PC-3 (cell line): Measurements from ENCODE around the gene CYFIP2. TPM values are rescaled to one million over a fixed set of nuclear protein-coding genes. Genes with fewer than 3 reads are reported as not detected.

ENCODE experiments used
- ATAC-seq: fragments of 200-7000 bp; cut with Tn5 transposase; 2 replicates; pipeline ENCODE4 v1.9.1; 2020; ENCODE audit warnings: mild to moderate bottlenecking, moderate library complexity
- BruUV-seq: library from RNA; stranded (reverse); fragments of 400-500 nt; replicated peaks from 2 replicates; lab custom pipeline; 2021; lab: Mats Ljungman, UMichigan
- CTCF ChIA-PET: fragments of 300-600 bp; sonication (Branson Sonifier 250); formaldehyde crosslinking; loops from one replicate; lab custom pipeline; 2022; ENCODE audit warnings: antibody characterized with exemption; lab: Charles Lee
- POLR2A ChIA-PET: fragments of 300-600 bp; sonication (Branson Sonifier 250); formaldehyde crosslinking; loops from one replicate; lab custom pipeline; 2022; ENCODE audit warnings: antibody characterized with exemption; ENCODE audit not compliant: unreplicated experiment; lab: Charles Lee
- DNase-seq: peaks from one replicate; pipeline ENCODE4 v3.0.0-alpha.2; 2015
- H2AFZ ChIP-seq: fragments of 300-600 bp; sonication (generic); 2 replicates; pipeline ENCODE4 v1.6.0; 2016; ENCODE audit warnings: antibody characterized with exemption, low read length
- H3F3A ChIP-seq: fragments of 300-600 bp; sonication (generic); one replicate; pipeline ENCODE4 v1.6.0; 2017; ENCODE audit warnings: antibody characterized with exemption, low read length, control low read depth, mild to moderate bottlenecking; ENCODE audit not compliant: unreplicated experiment
- H3K27ac ChIP-seq: fragments of 300-600 bp; sonication (generic); 2 replicates; pipeline ENCODE4 v1.5.1; 2016; ENCODE audit warnings: mild to moderate bottlenecking, low read length
- H3K27me3 ChIP-seq: fragments of 300-600 bp; sonication (generic); 2 replicates; pipeline ENCODE4 v1.6.1; 2016; ENCODE audit warnings: low read length, mixed read lengths
- H3K36me3 ChIP-seq: fragments of 300-600 bp; sonication (generic); 2 replicates; pipeline ENCODE4 v1.6.1; 2016; ENCODE audit warnings: low read depth, mixed run types, low read length, mixed read lengths
- H3K4me1 ChIP-seq: fragments of 300-600 bp; sonication (generic); 2 replicates; pipeline ENCODE4 v1.5.1; 2016; ENCODE audit warnings: low read length; ENCODE audit not compliant: insufficient read depth
- H3K4me2 ChIP-seq: fragments of 300-600 bp; sonication (generic); 2 replicates; pipeline ENCODE4 v1.6.0; 2016; ENCODE audit warnings: low read length
- H3K4me3 ChIP-seq: fragments of 300-600 bp; sonication (generic); 2 replicates; pipeline ENCODE4 v1.5.1; 2016; ENCODE audit warnings: mild to moderate bottlenecking, low read length, mixed read lengths
- H3K79me2 ChIP-seq: fragments of 300-600 bp; sonication (generic); 2 replicates; pipeline ENCODE4 v1.6.1; 2017; ENCODE audit warnings: low read length, mixed read lengths
- H3K9ac ChIP-seq: fragments of 300-600 bp; sonication (generic); 2 replicates; pipeline ENCODE4 v1.6.0; 2016; ENCODE audit warnings: mild to moderate bottlenecking, low read length
- H3K9me2 ChIP-seq: fragments of 300-600 bp; sonication (generic); replicated peaks from 2 replicates; pipeline ENCODE4 v1.6.1; 2016; ENCODE audit warnings: mixed run types, low read length, mixed read lengths
- H3K9me3 ChIP-seq: fragments of 300-600 bp; sonication (generic); 2 replicates; pipeline ENCODE4 v1.6.1; 2016; ENCODE audit warnings: low read length, mixed read lengths
- H4K20me1 ChIP-seq: fragments of 300-600 bp; sonication (generic); 2 replicates; pipeline ENCODE4 v1.6.1; 2016; ENCODE audit warnings: low read length, mixed read lengths
- EZH2 ChIP-seq: fragments of 300-600 bp; sonication (generic); IDR thresholded peaks from one replicate; pipeline ENCODE4 v1.6.1; 2017; ENCODE audit warnings: antibody characterized with exemption, mild to moderate bottlenecking, low read length; ENCODE audit not compliant: unreplicated experiment
- EZH2phosphoT487 ChIP-seq: fragments of 300-600 bp; sonication (generic); IDR thresholded peaks from 2 replicates; pipeline ENCODE4 v1.6.1; 2018; ENCODE audit warnings: mild to moderate bottlenecking, antibody characterized with exemption, low read length, borderline replicate concordance
- intact Hi-C: fragments of 100-400 bp; cut with micrococcal nuclease; formaldehyde crosslinking; loops from 2 replicates; pipeline ENCODE4 v1.9.0; 2023
- total RNA-seq: library from RNA; depleted of rRNA; stranded (reverse); fragments of >200 nt; gene quantifications from 2 replicates; pipeline ENCODE4 v1.2.3, GENCODE V29; 2014
- TF ChIP-seq, protein P1 (sequence below): fragments of 300-600 bp; sonication (generic); conservative IDR thresholded peaks from 2 replicates; pipeline ENCODE4 v1.5.1; 2017; ENCODE audit warnings: antibody characterized with exemption, low read depth, mild to moderate bottlenecking, low read length

The CYFIP2 gene
- total RNA-seq, 1 experiment from 2014 or later = 36.0 TPM

- ChIA-PET POLR2A (no interaction called here), CTCF (no interaction called here)
- Histone ChIP-seq H3K27me3 (no peaks in the 10 kb centered on the region), H3K27ac (no peak overlapping the region), H2AFZ (no peak overlapping the region), H4K20me1 (no peaks in the 10 kb centered on the region), H3K36me3 (no peaks in the 10 kb centered on the region), H3K4me2 (no peak overlapping the region), H3K9me3 (no peaks in the 10 kb centered on the region), H3F3A (no peaks in the 10 kb centered on the region), H3K9me2 (no peaks in the 10 kb centered on the region), H3K4me3 (no peak overlapping the region), H3K79me2 (no peaks in the 10 kb centered on the region), H3K9ac (no peak overlapping the region), H3K4me1 (peaks cover 10% of the 10 kb centered on the region)
- intact Hi-C loops = no loop called here
- TF ChIP-seq, protein P1, sequence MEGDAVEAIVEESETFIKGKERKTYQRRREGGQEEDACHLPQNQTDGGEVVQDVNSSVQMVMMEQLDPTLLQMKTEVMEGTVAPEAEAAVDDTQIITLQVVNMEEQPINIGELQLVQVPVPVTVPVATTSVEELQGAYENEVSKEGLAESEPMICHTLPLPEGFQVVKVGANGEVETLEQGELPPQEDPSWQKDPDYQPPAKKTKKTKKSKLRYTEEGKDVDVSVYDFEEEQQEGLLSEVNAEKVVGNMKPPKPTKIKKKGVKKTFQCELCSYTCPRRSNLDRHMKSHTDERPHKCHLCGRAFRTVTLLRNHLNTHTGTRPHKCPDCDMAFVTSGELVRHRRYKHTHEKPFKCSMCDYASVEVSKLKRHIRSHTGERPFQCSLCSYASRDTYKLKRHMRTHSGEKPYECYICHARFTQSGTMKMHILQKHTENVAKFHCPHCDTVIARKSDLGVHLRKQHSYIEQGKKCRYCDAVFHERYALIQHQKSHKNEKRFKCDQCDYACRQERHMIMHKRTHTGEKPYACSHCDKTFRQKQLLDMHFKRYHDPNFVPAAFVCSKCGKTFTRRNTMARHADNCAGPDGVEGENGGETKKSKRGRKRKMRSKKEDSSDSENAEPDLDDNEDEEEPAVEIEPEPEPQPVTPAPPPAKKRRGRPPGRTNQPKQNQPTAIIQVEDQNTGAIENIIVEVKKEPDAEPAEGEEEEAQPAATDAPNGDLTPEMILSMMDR = no peak
- TF ChIP-seq EZH2 (no peak), EZH2phosphoT487 (no peak)
- ATAC-seq = no peak
- no TSS peak for BruUV-seq
- no peak for DNase-seq
These were observed 92.9 kb downstream of the CYFIP2 start for GRCh38 chr5:157358871-157359270.

DNA sequence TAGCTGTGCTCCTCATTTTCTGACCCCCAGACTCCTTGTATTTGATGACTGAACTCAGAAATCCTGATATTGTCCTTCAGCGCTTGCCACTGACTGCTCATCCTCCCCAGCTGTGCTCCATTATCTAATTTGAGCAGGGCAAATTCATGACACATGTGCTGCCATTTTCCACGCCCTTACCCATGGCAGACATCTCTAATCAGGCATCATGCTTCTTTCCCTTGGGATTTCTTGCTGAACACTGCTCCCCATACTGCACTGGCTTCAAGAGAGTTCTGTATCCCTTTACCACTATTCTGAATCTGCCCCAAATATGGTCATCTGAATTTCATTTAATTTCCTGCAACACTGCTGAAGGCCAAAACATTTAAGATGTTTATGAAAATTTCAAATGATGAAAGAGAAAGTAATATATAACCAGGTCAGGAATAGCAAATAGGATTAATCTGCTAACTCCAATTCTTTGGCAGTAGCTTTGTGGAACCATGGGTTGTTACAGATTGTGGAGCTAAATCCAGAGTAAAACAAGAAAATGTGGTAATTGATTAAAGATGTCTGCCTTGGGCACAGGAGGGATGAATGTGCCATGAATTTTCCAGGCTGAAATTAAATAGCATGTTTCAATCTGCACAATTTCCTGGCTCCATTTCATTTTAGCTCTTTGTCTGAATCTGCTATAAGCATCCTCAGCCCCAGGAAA, 93.6 kb downstream of the CYFIP2 start:
- H3K4me3 ChIP-seq = no peak overlapping the region
- H3K36me3 ChIP-seq = no peaks in the 10 kb centered on the region
- no peak overlapping the region for H3K4me2 ChIP-seq
- H2AFZ ChIP-seq = no peak overlapping the region
- H3K79me2 ChIP-seq = no peaks in the 10 kb centered on the region
- no peaks in the 10 kb centered on the region for H4K20me1 ChIP-seq
- no TSS peak for BruUV-seq
- TF ChIP-seq, protein P1 = no peak
- TF ChIP-seq EZH2phosphoT487 = no peak
- H3K27me3 ChIP-seq = no peaks in the 10 kb centered on the region
- peaks cover 10% of the 10 kb centered on the region for H3K4me1 ChIP-seq
- no peak overlapping the region for H3K9ac ChIP-seq
- DNase-seq (no peak), ATAC-seq (no peak)
- ChIA-PET CTCF (no interaction called here), POLR2A (no interaction called here)
- H3K9me2 ChIP-seq = no peaks in the 10 kb centered on the region
- H3K9me3 ChIP-seq = no peaks in the 10 kb centered on the region
- no peak overlapping the region for H3K27ac ChIP-seq
- H3F3A ChIP-seq = no peaks in the 10 kb centered on the region
- intact Hi-C loops = no loop called here

GRCh38 chr5:157362012-157362411, 96.1 kb downstream of the CYFIP2 start:
- ATAC-seq (no peak), DNase-seq (no peak)
- Histone ChIP-seq H3K4me2 (no peak overlapping the region), H4K20me1 (no peaks in the 10 kb centered on the region), H3K4me1 (peaks cover 13% of the 10 kb centered on the region), H3F3A (no peaks in the 10 kb centered on the region), H3K9me3 (no peaks in the 10 kb centered on the region), H3K9me2 (no peaks in the 10 kb centered on the region), H3K4me3 (no peak overlapping the region), H3K36me3 (no peaks in the 10 kb centered on the region), H2AFZ (no peak overlapping the region), H3K27me3 (no peaks in the 10 kb centered on the region), H3K79me2 (no peaks in the 10 kb centered on the region), H3K27ac (no peak overlapping the region), H3K9ac (no peak overlapping the region)
- CTCF ChIA-PET = no interaction called here
- POLR2A ChIA-PET = no interaction called here
- TF ChIP-seq EZH2phosphoT487 (no peak), EZH2 (no peak)
- TF ChIP-seq, protein P1 = no peak
- intact Hi-C loops = no loop called here
- no TSS peak for BruUV-seq
